HUES64 (cell line): Measurements from ENCODE around the gene ZMYM2. TPM values are rescaled to one million over a fixed set of nuclear protein-coding genes. Genes with fewer than 3 reads are reported as not detected.
A peak's percentile ranks its signal among the peaks of the same experiment; 100 is the strongest.

Experiments
- H3K27ac ChIP-seq: 2 replicates; pipeline ENCODE4 v1.7.0; 2013; ENCODE audit warnings: low read depth, low read length, inconsistent platforms
- H3K27me3 ChIP-seq: 2 replicates; pipeline ENCODE4 v1.6.1; 2013; ENCODE audit warnings: mild to moderate bottlenecking, low read length; ENCODE audit not compliant: insufficient read depth
- H3K36me3 ChIP-seq: 2 replicates; pipeline ENCODE4 v1.6.1; 2013; ENCODE audit warnings: mild to moderate bottlenecking, low read length; ENCODE audit not compliant: insufficient read depth
- H3K4me1 ChIP-seq: 2 replicates; pipeline ENCODE4 v1.6.1; 2013; ENCODE audit warnings: mild to moderate bottlenecking, low read length, moderate library complexity; ENCODE audit not compliant: insufficient read depth
- H3K4me3 ChIP-seq: 2 replicates; pipeline ENCODE4 v1.5.1; 2013; ENCODE audit warnings: mild to moderate bottlenecking, low read length, moderate library complexity
- H3K9ac ChIP-seq: 2 replicates; pipeline ENCODE4 v1.6.1; 2013; ENCODE audit warnings: mild to moderate bottlenecking, low read depth, low read length
- H3K9me3 ChIP-seq: 2 replicates; pipeline ENCODE4 v1.6.1; 2013; ENCODE audit warnings: low read depth, low read length; ENCODE audit not compliant: insufficient read depth
- WGBS: fragments of 150-250, 120-280 bp; methylation state at CpG from one replicate; pipeline ENCODE4 v1.1.7; 2013; ENCODE audit warnings: missing lambda C conversion rate; 5-methylcytosine and 5-hydroxymethylcytosine counted together
- polyA plus RNA-seq, 2 experiments: library from polyadenylated mRNA; stranded (reverse); fragments of 50-300 nt; gene quantifications; one replicate each; pipeline ENCODE4 v1.2.3, GENCODE V29; 2013

ZMYM2 gene
- polyA plus RNA-seq (2013, experiment 1 of 2), result 79.0 TPM
- 82.9 TPM for polyA plus RNA-seq (2013, experiment 2 of 2)

DNA sequence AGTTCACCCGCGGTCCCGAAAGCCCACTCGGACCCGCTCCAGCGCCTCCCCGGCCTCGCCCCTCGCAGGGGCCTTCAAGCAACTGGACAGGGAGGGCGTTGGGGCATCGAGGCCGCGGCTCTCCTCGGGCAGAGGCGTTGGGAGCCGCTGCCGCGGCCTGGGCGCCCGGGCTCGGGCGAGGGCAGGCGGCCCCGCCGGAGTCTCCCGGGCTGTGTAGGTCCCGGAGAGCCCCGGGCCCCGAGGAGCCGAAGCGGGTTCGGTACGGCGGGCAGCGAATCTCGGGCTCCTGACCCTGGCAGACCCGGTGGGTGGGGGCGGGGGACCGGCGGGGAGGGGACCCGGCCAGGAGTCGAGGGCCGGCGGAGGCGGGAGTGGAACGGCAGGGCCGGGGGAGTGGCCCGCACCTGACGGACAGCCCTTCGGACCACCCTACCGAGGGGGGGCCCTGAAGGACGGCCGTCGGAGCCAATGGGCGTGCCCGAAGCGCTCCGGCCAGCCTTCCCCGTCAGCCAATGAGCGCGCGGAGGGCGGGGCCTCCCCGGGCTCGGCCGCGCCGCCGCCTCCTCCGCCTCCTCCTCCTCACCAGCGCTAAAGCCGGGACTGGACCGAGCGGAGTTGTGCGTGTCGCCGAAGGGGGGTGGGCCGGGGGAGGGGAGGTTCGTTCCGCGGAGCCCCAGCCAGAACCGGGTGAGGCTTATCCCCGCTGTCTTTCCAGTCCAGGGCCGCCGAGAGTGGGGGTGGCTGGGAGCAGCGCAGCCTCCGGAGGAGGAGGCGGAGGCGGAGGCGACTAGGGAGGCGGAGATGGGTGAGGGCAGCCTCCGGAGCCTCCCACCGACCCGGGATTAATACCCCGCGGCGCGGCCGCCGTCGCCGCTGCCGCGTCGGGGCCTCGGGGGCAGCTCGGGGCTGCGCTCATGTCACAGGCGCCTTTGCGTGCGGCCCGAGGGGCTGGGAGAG, at the start of gene ZMYM2:
Gene ZMYM2, plus strand, starts transcription at position 573 of the 957 bp plus-strand sequence. CDS start 34,346 bp downstream, outside the sequence.
- H3K9me3 ChIP-seq, result no peaks in the 10 kb centered on the region; the same call in 1 of the 2 replicates
- peak within 1 kb of the TSS; percentile 74 for H3K4me3 ChIP-seq
- peaks cover 28% of the 10 kb centered on the region for H3K36me3 ChIP-seq
- H3K9ac ChIP-seq, result peak within 1 kb of the TSS; percentile 95
- no peaks in the 10 kb centered on the region for H3K27me3 ChIP-seq
- H3K27ac ChIP-seq, result peak within 1 kb of the TSS; percentile 99
- WGBS, result under 1% methylated on average over 111 of the region's 112 CpGs
- H3K4me1 ChIP-seq, result peaks cover 35% of the 10 kb centered on the region

DNA sequence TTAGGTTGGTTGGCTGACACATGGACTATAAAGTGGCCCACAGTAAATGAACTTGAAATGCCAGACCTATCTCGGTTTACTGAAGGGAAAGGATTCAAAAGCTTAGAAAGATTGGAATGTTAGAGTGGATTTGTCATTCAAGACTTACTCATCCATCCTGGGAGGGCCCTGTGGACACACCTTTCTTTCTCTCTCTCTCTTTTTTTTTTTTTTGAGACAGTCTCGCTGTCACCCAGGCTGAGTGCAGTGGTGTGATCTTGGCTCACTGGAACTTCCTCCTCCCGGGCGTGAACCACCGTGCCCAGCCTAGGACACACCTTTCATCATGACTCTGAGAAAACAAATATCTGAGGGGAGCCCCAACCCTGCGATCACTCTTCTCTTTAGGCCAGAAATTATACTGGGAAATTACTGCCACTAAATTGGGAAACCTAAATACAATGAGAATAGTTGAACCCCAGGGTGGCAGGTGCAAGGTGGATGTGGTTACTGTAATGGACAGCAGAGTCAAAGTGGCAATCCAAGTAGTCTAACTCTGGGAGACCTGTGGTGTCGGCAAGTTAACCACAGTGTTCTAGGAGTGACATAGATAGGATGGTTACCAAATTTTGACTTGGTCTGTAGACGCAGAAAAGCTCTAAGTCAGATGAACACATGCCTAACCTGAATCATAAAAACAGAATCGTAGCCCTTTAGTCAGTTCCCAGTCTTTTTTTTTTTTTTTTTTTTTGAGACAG, 48.0 kb upstream of the ZMYM2 start:
- Histone ChIP-seq H3K4me1 (no peaks in the 10 kb centered on the region), H3K27me3 (no peaks in the 10 kb centered on the region), H3K4me3 (no peak overlapping the region), H3K9me3 (no peaks in the 10 kb centered on the region), H3K27ac (no peak overlapping the region), H3K36me3 (no peaks in the 10 kb centered on the region), H3K9ac (no peak overlapping the region)
- WGBS, result 90% methylated on average over 9 of the region's 9 CpGs

- no peak overlapping the region for H3K4me3 ChIP-seq
- no peaks in the 10 kb centered on the region for H3K36me3 ChIP-seq
- H3K27me3 ChIP-seq, result no peaks in the 10 kb centered on the region
- H3K27ac ChIP-seq, result no peak overlapping the region
- no peaks in the 10 kb centered on the region for H3K4me1 ChIP-seq
- WGBS, result 99% methylated on average over 2 of the region's 4 CpGs
- H3K9ac ChIP-seq, result no peak overlapping the region
- H3K9me3 ChIP-seq, result no peaks in the 10 kb centered on the region
These were observed 31.3 kb upstream of the ZMYM2 start for GRCh38 chr13:19927117-19927748.

DNA sequence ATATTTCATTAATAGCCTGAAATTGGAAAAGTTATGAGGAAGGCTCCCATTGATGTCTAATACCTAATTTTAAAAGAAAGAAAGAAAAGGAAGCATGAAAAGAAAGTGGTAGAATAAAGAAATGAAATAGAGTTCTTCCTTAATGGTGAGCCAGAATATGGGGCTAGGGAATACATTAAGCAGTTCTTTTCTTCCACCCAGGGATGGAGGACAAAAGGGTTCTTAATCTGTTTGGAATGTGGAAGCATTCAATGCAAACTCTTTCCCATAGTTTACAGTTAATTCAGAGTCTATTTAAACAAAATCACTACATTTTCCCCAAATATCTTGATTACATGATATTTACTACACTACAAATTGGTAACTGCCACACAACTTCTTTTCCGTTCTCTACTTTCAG, 18.4 kb upstream of the ZMYM2 start:
- Histone ChIP-seq H3K9ac (no peak overlapping the region), H3K9me3 (no peaks in the 10 kb centered on the region), H3K27ac (peak overlapping the region; percentile 26; the same call in 1 of the 2 replicates), H3K4me1 (peaks cover 7% of the 10 kb centered on the region), H3K36me3 (no peaks in the 10 kb centered on the region), H3K4me3 (no peak overlapping the region), H3K27me3 (no peaks in the 10 kb centered on the region)
- 92% methylated on average over 1 of the region's 1 CpG for WGBS

GRCh38 chr13:19950374-19950773, 8.2 kb upstream of the ZMYM2 start:
- H3K27ac ChIP-seq, result no peak overlapping the region
- WGBS, result 85% methylated on average over 6 of the region's 7 CpGs

DNA sequence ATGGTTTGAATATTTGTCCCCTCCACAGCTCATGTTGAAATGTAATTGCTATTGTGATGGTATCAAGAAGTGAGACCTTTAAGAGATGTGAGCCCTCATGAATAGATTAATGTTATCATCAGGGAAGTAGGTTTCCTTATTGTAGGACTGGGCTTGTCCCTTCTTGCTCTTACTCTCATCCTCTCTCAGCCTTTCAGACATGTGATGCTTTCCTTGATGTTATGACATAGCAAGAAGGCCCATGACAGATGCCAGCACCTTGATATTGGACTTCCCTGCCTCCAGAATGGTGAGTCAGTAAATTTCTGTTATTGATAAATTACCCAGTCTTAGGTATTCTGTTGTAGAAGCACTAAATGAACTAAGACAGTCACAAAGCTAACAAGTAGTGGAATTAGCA, 5.7 kb upstream of the ZMYM2 start:
- H3K9ac ChIP-seq, result no peak overlapping the region
- H3K4me1 ChIP-seq, result peaks cover 7% of the 10 kb centered on the region; the same call in 1 of the 2 replicates
- no peaks in the 10 kb centered on the region; the same call in 1 of the 2 replicates for H3K9me3 ChIP-seq
- H3K27ac ChIP-seq, result no peak overlapping the region
- no peaks in the 10 kb centered on the region for H3K36me3 ChIP-seq
- H3K27me3 ChIP-seq, result no peaks in the 10 kb centered on the region
- H3K4me3 ChIP-seq, result no peak overlapping the region

More at GRCh38 chr13:19950374-19950773, 8.2 kb upstream of the ZMYM2 start:
- Histone ChIP-seq H3K27me3 (no peaks in the 10 kb centered on the region), H3K9me3 (no peaks in the 10 kb centered on the region), H3K36me3 (no peaks in the 10 kb centered on the region), H3K9ac (no peak overlapping the region), H3K4me3 (no peak overlapping the region), H3K4me1 (no peaks in the 10 kb centered on the region)

- 92% methylated on average over 2 of the region's 4 CpGs for WGBS
- peaks cover 15% of the 10 kb centered on the region for H3K4me1 ChIP-seq
These were observed 2.5 kb upstream of the ZMYM2 start for GRCh38 chr13:19955873-19956559.

GRCh38 chr13:19957320-19958154, 990 bp upstream of the ZMYM2 start:
- under 1% methylated on average over 65 of the region's 65 CpGs for WGBS
- Histone ChIP-seq H3K36me3 (peaks cover 21% of the 10 kb centered on the region), H3K9ac (peak overlapping the region; percentile 95), H3K4me3 (peak overlapping the region; percentile 74), H3K4me1 (peaks cover 27% of the 10 kb centered on the region), H3K27me3 (no peaks in the 10 kb centered on the region), H3K27ac (peak overlapping the region; percentile 99), H3K9me3 (no peaks in the 10 kb centered on the region; the same call in 1 of the 2 replicates)

More at GRCh38 chr13:19955873-19956559, 2.5 kb upstream of the ZMYM2 start:
- Histone ChIP-seq H3K27me3 (no peaks in the 10 kb centered on the region), H3K36me3 (peaks cover 9% of the 10 kb centered on the region), H3K9ac (no peak overlapping the region), H3K9me3 (no peaks in the 10 kb centered on the region; the same call in 1 of the 2 replicates), H3K4me3 (no peak overlapping the region), H3K27ac (no peak overlapping the region)

DNA sequence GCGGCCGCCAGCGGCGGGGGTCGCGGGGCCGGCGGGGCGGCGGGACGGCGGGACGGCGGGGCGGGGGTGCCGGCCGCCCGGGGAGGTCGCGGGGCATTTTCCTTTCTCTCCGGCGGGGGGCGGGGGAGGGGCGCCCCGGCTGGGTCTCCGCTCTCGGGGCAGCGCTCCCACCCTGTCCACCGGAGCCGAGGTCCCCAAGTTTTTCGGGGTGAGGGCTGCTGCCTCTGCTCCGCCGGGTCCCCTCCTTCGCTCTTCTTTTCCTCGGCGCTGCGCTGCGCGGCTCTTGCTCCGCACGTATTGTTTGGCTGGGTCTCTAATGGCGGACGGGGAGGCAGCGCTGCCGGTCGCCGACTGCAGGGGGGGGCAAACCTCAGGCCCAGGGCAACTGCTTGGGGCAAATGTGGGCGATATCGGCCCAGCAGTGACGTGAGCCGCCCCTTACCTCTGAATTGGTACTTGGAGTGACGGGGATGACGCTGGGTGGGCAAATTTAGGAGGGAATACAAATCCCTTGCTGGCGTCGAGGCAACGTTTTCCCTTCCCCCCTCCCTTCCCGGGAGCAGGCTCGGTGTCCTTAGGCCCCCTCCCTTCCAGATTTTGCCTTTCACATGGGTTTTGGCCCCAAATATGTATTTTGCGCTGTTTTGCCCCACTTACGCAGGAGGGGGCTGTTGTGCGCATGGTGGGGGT, 759 bp downstream of the ZMYM2 start:
- H3K9ac ChIP-seq, result peak overlapping the region; percentile 91
- H3K4me1 ChIP-seq, result peaks cover 35% of the 10 kb centered on the region
- H3K27ac ChIP-seq, result peak overlapping the region; percentile 97
- H3K4me3 ChIP-seq, result peak overlapping the region; percentile 68
- under 1% methylated on average over 58 of the region's 61 CpGs for WGBS
- H3K27me3 ChIP-seq, result no peaks in the 10 kb centered on the region
- no peaks in the 10 kb centered on the region; the same call in 1 of the 2 replicates for H3K9me3 ChIP-seq
- H3K36me3 ChIP-seq, result peaks cover 36% of the 10 kb centered on the region
